Trophoblast cell (in vitro differentiated cells and primary cell): ENCODE measurements around the gene CCR9.
A peak's percentile ranks its signal among the peaks of the same experiment; 100 is the strongest.

ENCODE experiments used
- DNase-seq, 2 donors: peaks; one replicate each; pipeline ENCODE4 v3.0.0-alpha.2; 2016
- H2AFZ ChIP-seq: 2 replicates; pipeline ENCODE4 v1.6.1; 2013; ENCODE audit warnings: low read length, moderate library complexity, mild to moderate bottlenecking; ENCODE audit not compliant: insufficient read depth, poor library complexity
- H2AK5ac ChIP-seq: 2 replicates; pipeline ENCODE4 v1.6.1; 2013; ENCODE audit warnings: mild to moderate bottlenecking, low read length
- H2BK120ac ChIP-seq: 2 replicates; pipeline ENCODE4 v1.6.1; 2013; ENCODE audit warnings: low read length, mild to moderate bottlenecking, moderate library complexity; ENCODE audit not compliant: insufficient read depth, poor library complexity
- H2BK12ac ChIP-seq: 2 replicates; pipeline ENCODE4 v1.6.1; 2013; ENCODE audit warnings: mild to moderate bottlenecking, low read length, moderate library complexity
- H2BK5ac ChIP-seq: 2 replicates; pipeline ENCODE4 v1.6.1; 2013; ENCODE audit warnings: low read length, low read depth, moderate library complexity, mild to moderate bottlenecking; ENCODE audit not compliant: poor library complexity
- H3K14ac ChIP-seq: 2 replicates; pipeline ENCODE4 v1.6.1; 2013; ENCODE audit warnings: mild to moderate bottlenecking, low read length
- H3K18ac ChIP-seq: 2 replicates; pipeline ENCODE4 v1.6.1; 2013; ENCODE audit warnings: mild to moderate bottlenecking, low read length
- H3K23ac ChIP-seq: 2 replicates; pipeline ENCODE4 v1.6.1; 2013; ENCODE audit warnings: low read length
- H3K27ac ChIP-seq: 2 replicates; pipeline ENCODE4 v1.5.1; 2013; ENCODE audit warnings: low read depth, mild to moderate bottlenecking, inconsistent platforms, low read length, moderate library complexity
- H3K27me3 ChIP-seq: 2 replicates; pipeline ENCODE4 v1.6.1; 2013; ENCODE audit warnings: inconsistent platforms, mild to moderate bottlenecking, low read length, moderate library complexity; ENCODE audit not compliant: insufficient read depth
- H3K36me3 ChIP-seq, 2 experiments: 1 replicate in 1 of 2; 2 replicates in 1 of 2; pipeline ENCODE4 v1.6.1; 2013; ENCODE audit warnings: low read length in 2 of 2, mild to moderate bottlenecking in 2 of 2, moderate library complexity in 1 of 2; ENCODE audit not compliant: insufficient read depth in 2 of 2, control insufficient read depth in 1 of 2
- H3K4ac ChIP-seq: 2 replicates; pipeline ENCODE4 v1.6.1; 2013; ENCODE audit warnings: low read depth, mild to moderate bottlenecking, low read length, moderate library complexity
- H3K4me1 ChIP-seq, 2 experiments: 1 replicate in 1 of 2; 2 replicates in 1 of 2; pipeline ENCODE4 v1.6.1; 2013; ENCODE audit warnings: low read length in 2 of 2, mild to moderate bottlenecking in 2 of 2, moderate library complexity in 1 of 2; ENCODE audit not compliant: insufficient read depth in 2 of 2, control insufficient read depth in 1 of 2
- H3K4me2 ChIP-seq: 2 replicates; pipeline ENCODE4 v1.6.1; 2013; ENCODE audit warnings: inconsistent platforms, mild to moderate bottlenecking, low read length, moderate library complexity
- H3K4me3 ChIP-seq: 2 replicates; pipeline ENCODE4 v1.5.1; 2013; ENCODE audit warnings: mild to moderate bottlenecking, low read depth, low read length, inconsistent platforms
- H3K79me1 ChIP-seq: one replicate; pipeline ENCODE4 v1.6.1; 2013; ENCODE audit warnings: low read length
- H3K79me2 ChIP-seq: 2 replicates; pipeline ENCODE4 v1.6.1; 2013; ENCODE audit warnings: low read length, mild to moderate bottlenecking; ENCODE audit not compliant: control insufficient read depth, insufficient read depth, poor library complexity
- H3K9ac ChIP-seq: 2 replicates; pipeline ENCODE4 v1.6.1; 2013; ENCODE audit warnings: mild to moderate bottlenecking, low read length
- H3K9me3 ChIP-seq: 2 replicates; pipeline ENCODE4 v1.6.1; 2013; ENCODE audit warnings: low read depth, mild to moderate bottlenecking, control low read depth, inconsistent platforms, low read length; ENCODE audit not compliant: insufficient read depth
- H4K12ac ChIP-seq: 2 replicates; pipeline ENCODE4 v1.6.1; 2013; ENCODE audit warnings: low read depth, mild to moderate bottlenecking, low read length, moderate library complexity
- H4K8ac ChIP-seq: 2 replicates; pipeline ENCODE4 v1.6.1; 2013; ENCODE audit warnings: low read depth, mild to moderate bottlenecking, low read length, moderate library complexity
- H4K91ac ChIP-seq: one replicate; pipeline ENCODE4 v1.6.1; 2013; ENCODE audit warnings: low read depth, mild to moderate bottlenecking, low read length, moderate library complexity
- WGBS: extraction: QIAGEN DNeasy Blood & Tissue Kit; methylation state at CpG from one replicate; pipeline ENCODE4 v1.1.7; 2013; ENCODE audit warnings: missing lambda C conversion rate; ENCODE audit not compliant: insufficient read length, insufficient coverage; ENCODE audit errors: extremely low coverage; 5-methylcytosine and 5-hydroxymethylcytosine counted together

The CCR9 gene

DNA sequence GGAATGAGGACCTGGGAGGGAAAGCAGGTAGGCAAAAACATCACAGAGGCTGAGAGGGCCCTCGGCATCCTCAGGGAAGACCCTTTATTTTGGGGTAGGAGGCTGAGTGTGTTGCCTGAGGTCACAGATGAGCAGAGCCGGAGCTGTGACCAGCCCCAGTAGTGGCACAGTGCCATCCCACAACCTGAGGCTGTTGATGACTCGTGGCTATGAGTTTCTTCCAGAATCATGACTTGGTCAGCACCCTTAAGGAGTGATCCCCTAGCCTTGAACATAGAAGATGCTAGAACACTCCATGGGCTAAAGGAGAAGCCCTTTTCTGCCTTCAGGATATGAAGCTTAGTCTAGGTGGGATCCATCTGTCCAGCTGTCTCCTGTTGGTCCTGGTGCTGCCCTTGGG is 37.4 kb downstream of the CCR9 start:
- no peaks in the 10 kb centered on the region for H3K79me2 ChIP-seq
- no peak overlapping the region for H4K12ac ChIP-seq
- H2AFZ ChIP-seq: no peak overlapping the region
- H3K18ac ChIP-seq: no peak overlapping the region
- H3K9me3 ChIP-seq: no peaks in the 10 kb centered on the region
- H2BK12ac ChIP-seq: no peak overlapping the region
- H3K4me2 ChIP-seq: no peak overlapping the region
- no peak overlapping the region for H3K9ac ChIP-seq
- H2AK5ac ChIP-seq: no peak overlapping the region
- WGBS: no CpG with 5 or more reads among the region's 3 CpGs
- H2BK120ac ChIP-seq: no peak overlapping the region
- H3K36me3 ChIP-seq: peaks cover 32 to 33% of the 10 kb centered on the region in 2 experiments
- no peaks in the 10 kb centered on the region for H3K4me1 ChIP-seq
- no peak overlapping the region for H3K4me3 ChIP-seq
- no peaks in the 10 kb centered on the region for H3K79me1 ChIP-seq
- no peak overlapping the region for H3K27ac ChIP-seq
- no peak overlapping the region for H3K14ac ChIP-seq
- no peak overlapping the region for H4K8ac ChIP-seq
- no peak overlapping the region for H4K91ac ChIP-seq
- H3K23ac ChIP-seq: no peak overlapping the region
- H3K4ac ChIP-seq: no peak overlapping the region
- no peak for DNase-seq
- H3K27me3 ChIP-seq: no peaks in the 10 kb centered on the region
- no peak overlapping the region for H2BK5ac ChIP-seq

DNA sequence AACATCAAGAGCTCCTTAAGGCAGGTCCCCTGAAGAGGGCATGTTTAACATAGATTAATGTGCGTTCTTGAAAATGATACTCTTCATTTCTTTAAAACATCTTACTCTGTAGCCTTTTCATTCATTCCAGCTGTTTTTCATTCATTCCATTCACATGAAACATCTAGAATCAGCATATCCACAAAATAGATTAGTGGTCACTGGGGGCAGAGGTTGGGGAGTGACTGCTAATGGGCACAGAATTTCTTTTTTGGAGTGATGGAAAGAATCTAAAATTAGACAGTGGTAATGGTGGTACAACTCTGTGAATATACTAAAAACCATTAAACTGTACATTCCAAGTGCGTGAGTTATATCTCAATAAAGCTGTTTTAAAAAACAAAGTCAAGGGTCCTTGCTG is 41.5 kb downstream of the CCR9 start:
- H3K4me3 ChIP-seq: no peak overlapping the region
- no peak overlapping the region for H2BK120ac ChIP-seq
- H2BK5ac ChIP-seq: no peak overlapping the region
- H3K27me3 ChIP-seq: no peaks in the 10 kb centered on the region
- H3K36me3 ChIP-seq: peaks cover 30 to 35% of the 10 kb centered on the region in 2 experiments
- H2AFZ ChIP-seq: no peak overlapping the region
- no peak overlapping the region for H4K91ac ChIP-seq
- H3K4me2 ChIP-seq: no peak overlapping the region
- H3K4ac ChIP-seq: no peak overlapping the region
- H2AK5ac ChIP-seq: no peak overlapping the region
- no peak overlapping the region for H2BK12ac ChIP-seq
- H3K14ac ChIP-seq: no peak overlapping the region
- WGBS: no CpG with 5 or more reads among the region's 2 CpGs
- no peak overlapping the region for H4K8ac ChIP-seq
- H3K18ac ChIP-seq: no peak overlapping the region
- H3K9me3 ChIP-seq: no peaks in the 10 kb centered on the region
- H3K4me1 ChIP-seq: no peaks in the 10 kb centered on the region
- no peaks in the 10 kb centered on the region for H3K79me2 ChIP-seq
- no peak overlapping the region for H3K23ac ChIP-seq
- H3K9ac ChIP-seq: no peak overlapping the region
- H3K79me1 ChIP-seq: no peaks in the 10 kb centered on the region
- H4K12ac ChIP-seq: no peak overlapping the region
- H3K27ac ChIP-seq: no peak overlapping the region
- no peak for DNase-seq

DNA sequence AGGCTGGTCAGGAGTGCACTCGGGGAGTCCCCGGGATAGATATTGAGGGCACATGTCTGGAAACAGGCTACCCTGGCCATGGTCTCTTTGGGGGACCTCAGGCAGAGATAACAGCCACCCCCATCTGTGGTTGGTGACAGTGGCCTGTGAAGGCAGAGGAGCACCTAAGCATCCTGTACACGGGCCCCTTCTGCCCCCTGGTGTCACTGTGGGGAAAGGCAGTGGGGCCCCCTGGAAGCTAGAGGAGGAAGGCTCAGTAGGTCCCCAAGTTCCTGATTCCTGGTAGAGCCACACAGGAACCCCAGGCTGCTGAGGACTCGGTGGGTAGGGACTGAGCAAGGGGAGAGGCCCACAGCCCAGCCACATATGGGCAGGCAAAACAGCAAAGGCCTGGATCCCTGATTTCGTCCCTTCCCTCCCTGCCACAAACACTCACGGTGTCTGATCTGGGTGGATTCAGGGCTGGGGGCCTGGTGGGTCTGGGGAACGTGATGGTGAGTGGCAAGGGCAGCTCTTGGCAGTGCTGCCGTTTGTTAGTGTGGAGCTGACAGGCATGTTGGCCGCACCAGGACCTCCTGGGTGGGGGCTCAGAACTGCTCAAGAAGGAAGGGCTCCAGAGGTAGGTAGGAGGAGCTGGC is 42.8 kb downstream of the CCR9 start:
- H3K4me3 ChIP-seq: no peak overlapping the region
- H3K18ac ChIP-seq: no peak overlapping the region
- H3K9ac ChIP-seq: no peak overlapping the region
- no peak overlapping the region for H3K23ac ChIP-seq
- no peaks in the 10 kb centered on the region for H3K79me1 ChIP-seq
- H3K4ac ChIP-seq: no peak overlapping the region
- H2AK5ac ChIP-seq: no peak overlapping the region
- H2BK120ac ChIP-seq: no peak overlapping the region
- H2AFZ ChIP-seq: no peak overlapping the region
- no peaks in the 10 kb centered on the region for H3K79me2 ChIP-seq
- DNase-seq: peak in 1 of 2 donors; percentile 50
- H3K36me3 ChIP-seq: peaks cover 20 to 27% of the 10 kb centered on the region in 2 experiments
- no peak overlapping the region for H3K4me2 ChIP-seq
- H3K9me3 ChIP-seq: no peaks in the 10 kb centered on the region
- H4K91ac ChIP-seq: no peak overlapping the region
- H4K12ac ChIP-seq: no peak overlapping the region
- no peak overlapping the region for H3K27ac ChIP-seq
- no peak overlapping the region for H3K14ac ChIP-seq
- no CpG with 5 or more reads among the region's 9 CpGs for WGBS
- H2BK12ac ChIP-seq: no peak overlapping the region
- H3K27me3 ChIP-seq: no peaks in the 10 kb centered on the region
- no peak overlapping the region for H4K8ac ChIP-seq
- no peaks in the 10 kb centered on the region for H3K4me1 ChIP-seq
- no peak overlapping the region for H2BK5ac ChIP-seq

DNA sequence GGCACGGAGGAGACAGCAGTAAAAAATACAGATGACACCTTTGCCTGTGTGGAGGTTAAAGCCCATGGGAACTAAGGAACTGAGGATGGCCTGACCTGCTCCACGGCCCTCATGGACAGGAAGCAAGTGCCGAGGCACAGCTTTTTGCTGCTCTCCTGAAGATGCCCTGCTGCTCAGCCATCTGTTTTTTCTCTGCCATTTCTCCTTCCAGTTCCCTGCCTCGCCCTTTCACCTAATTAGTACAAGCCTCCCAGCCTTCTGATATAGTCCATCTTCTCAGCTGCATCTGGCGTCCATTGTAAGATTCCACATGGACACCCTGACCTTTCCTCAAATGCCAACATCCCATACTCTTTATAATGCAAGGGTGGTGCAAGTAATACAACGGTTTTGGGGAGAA is 45.2 kb downstream of the CCR9 start:
- no peak overlapping the region for H3K23ac ChIP-seq
- no peaks in the 10 kb centered on the region for H3K79me1 ChIP-seq
- DNase-seq: no peak
- no peaks in the 10 kb centered on the region for H3K79me2 ChIP-seq
- WGBS: no CpG with 5 or more reads among the region's 6 CpGs
- H3K9ac ChIP-seq: no peak overlapping the region
- H3K4me3 ChIP-seq: no peak overlapping the region
- no peaks in the 10 kb centered on the region for H3K9me3 ChIP-seq
- H3K4ac ChIP-seq: no peak overlapping the region
- no peak overlapping the region for H3K27ac ChIP-seq
- no peak overlapping the region for H2AK5ac ChIP-seq
- H3K18ac ChIP-seq: no peak overlapping the region
- no peak overlapping the region for H4K12ac ChIP-seq
- H2AFZ ChIP-seq: no peak overlapping the region
- peaks cover 25 to 29% of the 10 kb centered on the region in 2 experiments for H3K36me3 ChIP-seq
- no peak overlapping the region for H2BK5ac ChIP-seq
- H4K8ac ChIP-seq: no peak overlapping the region
- no peak overlapping the region for H3K4me2 ChIP-seq
- H3K27me3 ChIP-seq: no peaks in the 10 kb centered on the region
- H2BK12ac ChIP-seq: no peak overlapping the region
- no peaks in the 10 kb centered on the region for H3K4me1 ChIP-seq
- H4K91ac ChIP-seq: no peak overlapping the region
- no peak overlapping the region for H2BK120ac ChIP-seq
- H3K14ac ChIP-seq: no peak overlapping the region
